HG02870 (cell line): Measurements from ENCODE around the gene TANGO2.

Experiments used
- ATAC-seq: cut with Tn5 transposase; IDR thresholded peaks from one replicate; pipeline ENCODE4 v1.9.1; 2021; ENCODE audit warnings: mild to moderate bottlenecking, moderate library complexity; ENCODE audit not compliant: unreplicated experiment

TANGO2 gene

GRCh38 chr22:20039683-20040325, 18.9 kb downstream of the TANGO2 start:
- no peak for ATAC-seq

- ATAC-seq: no peak
These were observed 19.7 kb downstream of the TANGO2 start for GRCh38 chr22:20040327-20041200.

GRCh38 chr22:20043057-20043996, 22.4 kb downstream of the TANGO2 start:
- no peak for ATAC-seq

- no peak for ATAC-seq
These were observed 23.1 kb downstream of the TANGO2 start for GRCh38 chr22:20043997-20044342.

GRCh38 chr22:20044495-20045151, 23.7 kb downstream of the TANGO2 start:
- no peak for ATAC-seq

- no peak for ATAC-seq
These were observed 25.8 kb downstream of the TANGO2 start for GRCh38 chr22:20046730-20047129.

- no peak for ATAC-seq
These were observed 31.0 kb downstream of the TANGO2 start for GRCh38 chr22:20051927-20052308.

GRCh38 chr22:20052309-20053259, 31.7 kb downstream of the TANGO2 start:
- no peak for ATAC-seq

- no peak for ATAC-seq
These were observed 32.6 kb downstream of the TANGO2 start for GRCh38 chr22:20053407-20054033.

GRCh38 chr22:20054034-20054427, 33.1 kb downstream of the TANGO2 start:
- no peak for ATAC-seq

GRCh38 chr22:20054485-20054884, 33.6 kb downstream of the TANGO2 start:
- no peak for ATAC-seq

GRCh38 chr22:20055144-20055543, 34.2 kb downstream of the TANGO2 start:
- ATAC-seq: no peak

GRCh38 chr22:20055654-20056053, 34.7 kb downstream of the TANGO2 start:
- ATAC-seq: no peak

- no peak for ATAC-seq
These were observed 35.3 kb downstream of the TANGO2 start for GRCh38 chr22:20056161-20056560.

- ATAC-seq: no peak
These were observed 35.9 kb downstream of the TANGO2 start for GRCh38 chr22:20056696-20057386.

GRCh38 chr22:20057596-20058268, 36.8 kb downstream of the TANGO2 start:
- no peak for ATAC-seq

GRCh38 chr22:20058989-20059770, 38.3 kb downstream of the TANGO2 start:
- no peak for ATAC-seq
